GM15510 (cell line): Measurements from ENCODE around the gene ADAP2.

Source experiments
- POLR2A ChIP-seq: IDR thresholded peaks from 3 replicates; pipeline ENCODE4 v1.6.1; 2011; ENCODE audit warnings: borderline replicate concordance; ENCODE audit not compliant: insufficient read length; ENCODE audit errors: extremely low read depth

The ADAP2 gene

GRCh38 chr17:30992551-30992950 lies 70.8 kb downstream of the ADAP2 start:
- no peak for TF ChIP-seq POLR2A

- TF ChIP-seq POLR2A = no peak
These were observed 73.6 kb downstream of the ADAP2 start for GRCh38 chr17:30995347-30995746.

GRCh38 chr17:30996486-30996885 lies 74.7 kb downstream of the ADAP2 start:
- no peak for TF ChIP-seq POLR2A

GRCh38 chr17:30997270-30997669 lies 75.5 kb downstream of the ADAP2 start:
- TF ChIP-seq POLR2A = no peak

GRCh38 chr17:30997842-30998241 lies 76.1 kb downstream of the ADAP2 start:
- TF ChIP-seq POLR2A = no peak

- no peak for TF ChIP-seq POLR2A
These were observed 80.3 kb downstream of the ADAP2 start for GRCh38 chr17:31002047-31002446.

GRCh38 chr17:31003225-31003866 lies 81.6 kb downstream of the ADAP2 start:
- TF ChIP-seq POLR2A = no peak

GRCh38 chr17:31004160-31004559 lies 82.4 kb downstream of the ADAP2 start:
- TF ChIP-seq POLR2A = no peak

- no peak for TF ChIP-seq POLR2A
These were observed 86.1 kb downstream of the ADAP2 start for GRCh38 chr17:31007695-31008373.

GRCh38 chr17:31008374-31009041 lies 86.8 kb downstream of the ADAP2 start:
- TF ChIP-seq POLR2A = peak; percentile 42
